GM18909 (cell line): Measurements from ENCODE around the gene TPP2.

Experiments
- ATAC-seq: cut with Tn5 transposase; IDR thresholded peaks from one replicate; pipeline ENCODE4 v1.9.1; 2021; ENCODE audit warnings: mild to moderate bottlenecking; ENCODE audit not compliant: unreplicated experiment, poor library complexity

Gene TPP2

GRCh38 chr13:102591988-102592781 is 4.6 kb upstream of the TPP2 start:
- peak; percentile 49 for ATAC-seq

GRCh38 chr13:102593466-102593865 is 3.3 kb upstream of the TPP2 start:
- no peak for ATAC-seq

GRCh38 chr13:102597029-102597961 is 509 bp downstream of the TPP2 start:
- ATAC-seq: peak; percentile 26

GRCh38 chr13:102598061-102598460 is 1.3 kb downstream of the TPP2 start:
- ATAC-seq: no peak

- no peak for ATAC-seq
Observed at GRCh38 chr13:102599426-102600012, 2.7 kb downstream of the TPP2 start.

- no peak for ATAC-seq
Observed at GRCh38 chr13:102606537-102607309, 9.9 kb downstream of the TPP2 start.

GRCh38 chr13:102608974-102609373 is 12.2 kb downstream of the TPP2 start:
- no peak for ATAC-seq

GRCh38 chr13:102609696-102610095 is 12.9 kb downstream of the TPP2 start:
- ATAC-seq: no peak

GRCh38 chr13:102610296-102610895 is 13.6 kb downstream of the TPP2 start:
- no peak for ATAC-seq

- no peak for ATAC-seq
Observed at GRCh38 chr13:102617697-102618350, 21.0 kb downstream of the TPP2 start.

GRCh38 chr13:102620516-102620915 is 23.7 kb downstream of the TPP2 start:
- no peak for ATAC-seq

GRCh38 chr13:102626928-102627327 is 30.1 kb downstream of the TPP2 start:
- ATAC-seq: no peak

GRCh38 chr13:102628559-102628958 is 31.8 kb downstream of the TPP2 start:
- ATAC-seq: peak; percentile 48

GRCh38 chr13:102631198-102631597 is 34.4 kb downstream of the TPP2 start:
- ATAC-seq: no peak

GRCh38 chr13:102638741-102639140 is 42.0 kb downstream of the TPP2 start:
- no peak for ATAC-seq

GRCh38 chr13:102642029-102642428 is 45.2 kb downstream of the TPP2 start:
- ATAC-seq: no peak

GRCh38 chr13:102642475-102642874 is 45.7 kb downstream of the TPP2 start:
- no peak for ATAC-seq

- ATAC-seq: no peak
Observed at GRCh38 chr13:102643656-102644055, 46.9 kb downstream of the TPP2 start.

GRCh38 chr13:102645701-102646100 is 48.9 kb downstream of the TPP2 start:
- no peak for ATAC-seq
